Epithelial cell of esophagus (primary cell): ENCODE data around the gene MCC.
A peak's percentile ranks its signal among the peaks of the same experiment; 100 is the strongest.

Experiments
- DNase-seq: peaks from one replicate; pipeline ENCODE4 v3.0.0; 2010; ENCODE audit warnings: low read depth
- H3K4me3 ChIP-seq: 2 replicates; pipeline ENCODE4 v1.5.1; 2011; ENCODE audit warnings: mild to moderate bottlenecking, low read length, control low read depth
- CTCF ChIP-seq: IDR thresholded peaks from 2 replicates; pipeline ENCODE4 v1.5.1; 2011; ENCODE audit warnings: low read depth, mild to moderate bottlenecking, low read length, control low read depth, inconsistent platforms; ENCODE audit not compliant: insufficient read depth; ENCODE audit errors: missing control alignments

MCC gene

GRCh38 chr5:113487781-113488644, at the start of gene MCC:
MCC (minus strand) TSS chr5:113488453.
- no peak for TF ChIP-seq CTCF
- H3K4me3 ChIP-seq = peak within 1 kb of the TSS; percentile 82
- peak; percentile 96 for DNase-seq

GRCh38 chr5:113531481-113532159, 43.4 kb upstream of the MCC start:
- no peak for DNase-seq
- TF ChIP-seq CTCF = no peak
- no peak overlapping the region for H3K4me3 ChIP-seq

GRCh38 chr5:113527746-113528145, 39.5 kb upstream of the MCC start:
- no peak for DNase-seq
- H3K4me3 ChIP-seq = no peak overlapping the region
- no peak for TF ChIP-seq CTCF

DNA sequence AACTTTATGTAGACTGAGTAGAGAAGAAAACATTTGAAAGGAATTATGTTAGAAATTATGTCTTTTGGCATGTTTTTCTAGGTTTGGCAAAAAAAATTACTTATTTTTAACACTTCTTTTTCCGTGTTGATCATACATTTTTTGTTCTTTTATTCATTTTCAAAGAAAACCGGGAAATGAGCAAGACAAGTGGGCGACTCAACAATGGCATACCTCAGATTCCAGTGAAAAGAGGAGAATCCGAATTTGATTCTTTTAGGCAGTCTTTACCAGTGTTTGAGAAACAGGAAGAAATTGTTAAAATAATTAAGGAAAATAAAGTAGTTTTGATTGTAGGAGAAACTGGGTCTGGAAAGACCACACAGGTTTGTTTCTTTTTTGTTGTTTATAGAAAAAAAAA, 38.2 kb upstream of the MCC start:
- H3K4me3 ChIP-seq = no peak overlapping the region
- TF ChIP-seq CTCF = no peak
- DNase-seq = no peak

DNA sequence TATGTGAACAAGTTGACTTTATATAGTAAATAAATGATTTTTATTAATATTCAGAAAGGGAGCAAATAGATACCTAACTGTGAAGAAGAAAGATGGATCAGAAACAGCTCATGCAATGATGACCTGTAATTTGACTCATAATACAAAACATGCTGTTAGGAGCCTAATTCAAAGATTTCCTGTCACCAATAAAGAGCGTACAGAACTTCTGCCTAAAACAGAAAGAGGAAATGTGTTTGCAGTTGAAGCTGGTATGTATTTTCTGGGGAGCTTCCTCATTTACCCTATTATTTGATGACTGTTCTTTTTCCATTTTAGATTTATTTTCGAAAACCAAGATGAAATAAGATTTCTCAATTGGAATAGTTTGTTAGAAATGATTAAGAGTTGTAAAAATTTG, 36.7 kb upstream of the MCC start:
- no peak for TF ChIP-seq CTCF
- no peak for DNase-seq
- H3K4me3 ChIP-seq = no peak overlapping the region

DNA sequence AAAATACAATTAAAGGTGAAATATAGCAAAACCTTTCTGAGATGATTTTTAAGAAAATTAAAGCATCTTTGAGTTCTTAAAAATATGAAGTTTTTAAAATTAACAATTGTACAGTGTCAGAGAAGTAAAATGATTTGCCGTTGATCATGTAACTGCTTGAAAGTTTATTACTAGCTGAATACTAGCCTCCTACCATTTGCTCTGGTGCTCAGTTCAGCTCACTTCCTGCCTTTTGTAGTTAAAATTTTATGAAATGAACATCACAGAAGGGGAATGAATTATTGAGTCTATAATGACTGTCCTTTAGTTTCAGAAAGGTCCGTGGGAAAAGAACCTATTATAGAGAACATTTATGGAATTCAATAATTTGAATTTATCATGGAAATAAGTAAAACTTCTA, 34.9 kb upstream of the MCC start:
- no peak overlapping the region for H3K4me3 ChIP-seq
- DNase-seq = no peak
- no peak for TF ChIP-seq CTCF

DNA sequence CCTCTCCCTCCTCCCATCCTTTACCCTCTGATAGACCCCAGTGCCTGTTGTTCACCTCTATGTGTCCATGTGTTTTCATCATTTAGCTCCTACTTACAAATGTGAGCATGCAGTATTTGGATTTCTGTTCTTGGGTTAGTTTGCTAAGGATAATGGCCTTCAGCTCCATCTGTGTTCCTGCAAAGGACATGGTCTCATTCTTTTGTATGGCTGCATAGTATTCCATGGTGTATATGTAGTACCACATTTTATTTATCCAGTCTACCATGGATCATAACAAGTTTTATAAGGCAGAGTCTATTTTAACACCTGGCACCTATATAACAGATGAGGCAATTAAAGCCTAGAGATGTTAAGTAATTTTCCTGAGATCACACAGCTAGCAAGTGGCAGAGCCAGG, 32.6 kb upstream of the MCC start:
- no peak overlapping the region for H3K4me3 ChIP-seq
- DNase-seq = no peak
- TF ChIP-seq CTCF = no peak
